MCF 10A (cell line): ENCODE results near the gene TUBGCP2. TPM values are rescaled to one million over a fixed set of nuclear protein-coding genes. Genes with fewer than 3 reads are reported as not detected.

ENCODE experiments used
- BruUV-seq: library from RNA; stranded (reverse); fragments of 400-500 nt; replicated peaks from 2 replicates; lab custom pipeline; 2021; lab: Mats Ljungman, UMichigan
- CTCF ChIA-PET: fragments of 300-600 bp; sonication (Branson Sonifier 250); formaldehyde crosslinking; extraction: SDS; loops from one replicate; lab custom pipeline; 2021; ENCODE audit warnings: antibody characterized with exemption, inconsistent platforms; lab: Yijun Ruan, JAX
- POLR2A ChIA-PET: fragments of 300-600, 350-650 bp; sonication (Branson Sonifier 250); formaldehyde crosslinking; extraction: SDS; loops from one replicate; lab custom pipeline; 2020; ENCODE audit warnings: antibody characterized with exemption, inconsistent platforms; lab: Yijun Ruan, JAX
- DNase-seq: peaks from one replicate; pipeline ENCODE4 v3.0.0-alpha.2; 2018; ENCODE audit not compliant: unreplicated experiment
- H3K27ac Mint-ChIP-seq: one replicate; pipeline ENCODE4 v1.8.0; 2022; ENCODE audit warnings: mild to moderate bottlenecking, low read depth, mixed read lengths; ENCODE audit not compliant: unreplicated experiment
- H3K27me3 Mint-ChIP-seq: one replicate; pipeline ENCODE4 v1.8.0; 2022; ENCODE audit warnings: mixed read lengths; ENCODE audit not compliant: insufficient read depth, unreplicated experiment
- H3K36me3 Mint-ChIP-seq: one replicate; pipeline ENCODE4 v1.8.0; 2022; ENCODE audit warnings: mild to moderate bottlenecking, moderate library complexity, mixed read lengths; ENCODE audit not compliant: insufficient read depth, unreplicated experiment
- H3K4me1 Mint-ChIP-seq: one replicate; pipeline ENCODE4 v1.8.0; 2022; ENCODE audit warnings: mixed read lengths; ENCODE audit not compliant: insufficient read depth, unreplicated experiment
- H3K4me3 Mint-ChIP-seq: one replicate; pipeline ENCODE4 v1.8.0; 2022; ENCODE audit warnings: mild to moderate bottlenecking, moderate library complexity, mixed read lengths; ENCODE audit not compliant: unreplicated experiment
- H3K9me3 Mint-ChIP-seq: one replicate; pipeline ENCODE4 v1.8.0; 2022; ENCODE audit warnings: mixed read lengths; ENCODE audit not compliant: unreplicated experiment
- CTCF ChIP-seq: fragments of 200-600 bp; IDR thresholded peaks from one replicate; pipeline ENCODE4 v1.8.0; 2022; ENCODE audit warnings: antibody characterized with exemption, mild to moderate bottlenecking; ENCODE audit not compliant: unreplicated experiment
- intact Hi-C: fragments of 100-400 bp; cut with micrococcal nuclease; formaldehyde crosslinking; loops from 2 replicates; pipeline ENCODE4 v1.14.1; 2022
- total RNA-seq: library from RNA; stranded (reverse); gene quantifications from 2 replicates; pipeline ENCODE4 v1.2.3, GENCODE V29; 2022

TUBGCP2 gene
- total RNA-seq, 1 experiment from 2014 or later: 95.9 TPM

- ChIA-PET CTCF (no interaction called here), POLR2A (no interaction called here)
- H3K4me3 Mint-ChIP-seq: no peak overlapping the region
- no peak for DNase-seq
- no peaks in the 10 kb centered on the region for H3K27me3 Mint-ChIP-seq
- intact Hi-C loops: no loop called here
- H3K4me1 Mint-ChIP-seq: no peaks in the 10 kb centered on the region
- no peaks in the 10 kb centered on the region for H3K9me3 Mint-ChIP-seq
- H3K27ac Mint-ChIP-seq: no peak overlapping the region
- peaks cover 10% of the 10 kb centered on the region for H3K36me3 Mint-ChIP-seq
- no TSS peak for BruUV-seq
- no peak for TF ChIP-seq CTCF
Observed at GRCh38 chr10:133342942-133343341, 34.3 kb upstream of the TUBGCP2 start.

GRCh38 chr10:133341983-133342382 is 33.3 kb upstream of the TUBGCP2 start:
- CTCF ChIA-PET: interaction anchor here (2.1 kb wide), 1 partner anchor 12 kb away, joined by 9 read pairs; no protein-coding TSS in a partner anchor
- Mint-ChIP-seq H3K36me3 (peaks cover 10% of the 10 kb centered on the region), H3K4me3 (no peak overlapping the region), H3K9me3 (no peaks in the 10 kb centered on the region), H3K4me1 (no peaks in the 10 kb centered on the region), H3K27me3 (no peaks in the 10 kb centered on the region), H3K27ac (no peak overlapping the region)
- POLR2A ChIA-PET: no interaction called here
- TF ChIP-seq CTCF: no peak
- intact Hi-C loops: no loop called here
- no peak for DNase-seq
- BruUV-seq: no TSS peak

GRCh38 chr10:133339708-133340380 is 31.2 kb upstream of the TUBGCP2 start:
- intact Hi-C loops: no loop called here
- ChIA-PET POLR2A (no interaction called here), CTCF (interaction anchor here (2.1 kb wide), 1 partner anchor 10 kb away, joined by 9 read pairs; no protein-coding TSS in a partner anchor)
- H3K27me3 Mint-ChIP-seq: peaks cover 6% of the 10 kb centered on the region
- no peaks in the 10 kb centered on the region for H3K36me3 Mint-ChIP-seq
- H3K4me3 Mint-ChIP-seq: no peak overlapping the region
- H3K9me3 Mint-ChIP-seq: no peaks in the 10 kb centered on the region
- DNase-seq: no peak
- H3K4me1 Mint-ChIP-seq: no peaks in the 10 kb centered on the region
- no TSS peak for BruUV-seq
- TF ChIP-seq CTCF: no peak
- no peak overlapping the region for H3K27ac Mint-ChIP-seq

GRCh38 chr10:133338080-133339071 is 29.7 kb upstream of the TUBGCP2 start:
- Mint-ChIP-seq H3K9me3 (no peaks in the 10 kb centered on the region), H3K27me3 (peaks cover 21% of the 10 kb centered on the region), H3K36me3 (no peaks in the 10 kb centered on the region), H3K4me3 (no peak overlapping the region), H3K4me1 (no peaks in the 10 kb centered on the region), H3K27ac (no peak overlapping the region)
- CTCF ChIA-PET: no interaction called here
- DNase-seq: no peak
- POLR2A ChIA-PET: no interaction called here
- intact Hi-C loops: no loop called here
- TF ChIP-seq CTCF: no peak
- BruUV-seq: no TSS peak
